Activated CD8-positive, alpha-beta memory T cell treated with anti-CD3 and anti-CD28 coated beads, Interleukin-2, amount 50 U/mL, for 4 hours (primary cell): ENCODE data around the gene NHERF1.

Source experiments
- DNase-seq: peaks from one replicate; pipeline ENCODE4 v3.0.0-alpha.2; 2020

Gene NHERF1

GRCh38 chr17:74790161-74791058, 42.0 kb downstream of the NHERF1 start:
- DNase-seq, result no peak

- no peak for DNase-seq
These were observed 44.2 kb downstream of the NHERF1 start for GRCh38 chr17:74792586-74793105.

DNA sequence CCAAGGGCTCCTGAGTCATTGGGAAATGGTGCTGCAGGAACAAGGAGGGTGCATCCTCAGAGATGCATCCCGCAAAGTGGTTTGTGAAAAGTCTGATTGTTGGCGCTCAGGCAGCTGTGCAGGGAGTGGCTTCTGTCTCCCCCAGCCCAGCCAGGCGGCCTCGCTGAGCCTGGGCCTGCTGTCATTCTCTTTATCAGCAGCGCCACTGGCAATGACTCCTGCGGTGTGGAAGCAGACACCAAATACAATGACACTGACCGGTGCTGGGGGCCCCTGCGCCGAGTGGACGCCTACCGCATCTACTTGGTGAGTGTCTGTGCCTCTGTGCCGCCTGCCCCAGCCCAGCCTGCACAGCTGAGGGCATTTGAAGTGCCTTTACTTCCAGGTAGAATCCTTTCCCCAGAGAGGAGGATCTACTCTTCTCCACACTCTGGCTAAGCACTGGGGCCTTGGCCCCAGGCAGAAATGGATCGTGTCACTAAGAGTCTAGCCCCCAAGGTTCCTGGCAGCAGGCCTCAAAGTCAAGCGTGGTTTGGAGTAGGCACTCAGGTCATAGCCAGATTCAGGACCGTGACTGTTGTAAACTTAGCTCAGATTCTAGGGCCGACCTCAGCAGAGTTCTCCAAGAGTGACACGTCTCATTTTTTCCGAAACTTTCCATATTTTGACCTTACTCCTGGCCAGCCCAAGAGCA, 47.0 kb downstream of the NHERF1 start:
- no peak for DNase-seq

GRCh38 chr17:74796211-74796610, 47.8 kb downstream of the NHERF1 start:
- no peak for DNase-seq

- no peak for DNase-seq
These were observed 48.4 kb downstream of the NHERF1 start for GRCh38 chr17:74796866-74797265.

DNA sequence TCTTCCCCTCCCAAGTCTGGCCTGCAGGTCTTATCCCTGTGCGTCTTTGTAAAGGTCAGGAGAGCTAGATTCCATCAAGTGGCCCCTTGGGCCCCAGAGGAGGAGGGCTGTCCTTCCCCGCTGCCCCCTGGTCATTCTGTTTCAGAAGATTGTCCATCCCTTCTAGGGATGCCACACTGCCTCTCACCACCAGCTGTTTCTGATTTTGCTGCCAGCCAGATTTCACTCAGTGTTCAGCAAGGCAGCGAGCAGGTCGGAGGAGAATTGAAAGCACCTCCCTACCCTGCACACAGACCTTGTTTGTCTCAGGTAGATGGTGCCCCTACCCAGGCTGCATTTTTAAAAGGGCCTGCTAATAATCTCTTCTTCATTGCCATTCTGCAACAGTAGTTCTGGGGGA, 49.4 kb downstream of the NHERF1 start:
- no peak for DNase-seq

- DNase-seq, result no peak
These were observed 49.8 kb downstream of the NHERF1 start for GRCh38 chr17:74798239-74798707.

DNA sequence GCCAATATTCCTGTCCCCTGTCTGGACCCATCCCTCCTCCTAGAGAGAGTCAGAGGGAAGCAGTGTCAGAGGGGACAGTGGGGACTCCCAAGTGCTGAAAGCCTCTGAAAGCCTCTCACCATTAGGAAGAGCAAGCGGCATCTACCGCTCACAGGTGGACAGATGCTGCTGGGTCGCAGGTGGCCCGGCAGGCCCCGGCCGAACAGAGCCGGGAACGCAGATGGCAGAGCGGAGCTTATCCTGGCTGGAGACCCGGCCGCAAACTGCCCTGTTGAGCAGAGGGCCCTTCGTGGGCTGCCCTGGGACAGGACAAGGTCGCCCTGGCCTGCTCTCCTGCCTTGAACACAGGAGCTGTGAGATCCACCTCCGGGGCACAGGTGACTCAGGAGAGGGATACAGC, 50.7 kb downstream of the NHERF1 start:
- DNase-seq, result no peak

DNA sequence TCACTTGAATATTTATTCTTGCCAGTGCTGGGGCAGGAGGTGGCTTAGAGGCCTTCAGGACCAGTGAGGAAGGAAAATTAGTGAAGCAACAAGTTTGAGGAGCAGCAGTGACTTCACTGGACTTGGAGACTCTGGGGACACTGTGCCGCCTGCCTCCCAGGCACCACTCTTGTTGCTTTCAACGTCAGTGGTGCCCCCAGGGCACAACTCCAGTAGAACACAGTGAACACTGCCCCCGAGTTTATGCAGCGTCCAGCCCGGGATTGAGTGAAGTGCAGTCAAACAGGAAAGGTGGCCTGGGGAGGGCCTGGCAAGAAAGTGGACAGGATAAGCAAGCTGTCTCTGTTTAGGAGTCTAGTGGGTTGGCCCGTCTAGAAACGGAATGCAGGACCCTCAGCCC, 52.1 kb downstream of the NHERF1 start:
- no peak for DNase-seq

GRCh38 chr17:74801896-74802295, 53.5 kb downstream of the NHERF1 start:
- DNase-seq, result no peak

- no peak for DNase-seq
These were observed 55.0 kb downstream of the NHERF1 start for GRCh38 chr17:74803388-74803930.

- no peak for DNase-seq
These were observed 55.5 kb downstream of the NHERF1 start for GRCh38 chr17:74803971-74804370.

GRCh38 chr17:74804683-74805082, 56.3 kb downstream of the NHERF1 start:
- no peak for DNase-seq

DNA sequence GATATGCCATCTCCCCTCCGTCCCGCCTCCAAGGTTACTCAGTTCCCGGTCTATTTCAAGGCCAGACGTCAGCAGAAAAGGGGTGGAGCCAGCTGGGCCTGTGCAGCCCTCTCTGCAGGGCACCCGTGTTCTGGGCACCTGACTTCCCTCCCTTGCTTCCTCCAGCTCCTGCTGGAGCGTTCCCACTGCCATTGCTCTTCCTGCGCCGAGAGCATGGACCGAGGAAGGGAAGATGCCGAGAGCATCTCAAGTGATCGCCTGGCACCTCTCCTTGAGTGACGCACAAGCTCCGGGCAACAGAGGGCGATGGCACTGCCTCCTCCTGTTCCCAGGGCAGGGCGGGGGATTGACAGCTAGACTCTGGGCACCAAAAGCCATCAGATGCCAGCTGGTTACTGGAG, 57.2 kb downstream of the NHERF1 start:
- DNase-seq, result no peak

DNA sequence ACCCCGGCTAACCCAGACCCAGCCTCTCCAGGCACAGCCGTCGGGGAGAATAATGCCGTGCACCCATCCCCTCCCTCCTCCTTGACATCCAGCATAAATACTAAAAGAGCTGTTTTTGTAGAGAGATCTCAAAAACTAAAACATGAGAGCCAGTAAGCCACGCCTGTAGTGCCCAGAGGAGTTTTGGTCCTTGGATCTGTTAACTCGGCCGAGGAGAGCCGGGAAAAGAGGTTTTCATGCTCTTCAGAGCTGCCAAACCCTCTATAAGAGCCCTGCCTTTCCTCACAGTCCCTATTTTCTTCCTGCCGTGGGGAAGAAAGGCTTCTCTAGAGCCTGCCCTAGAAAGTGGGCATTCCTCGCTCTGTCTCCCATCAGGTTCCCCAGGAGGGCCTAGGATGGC, 57.9 kb downstream of the NHERF1 start:
- DNase-seq, result no peak

DNA sequence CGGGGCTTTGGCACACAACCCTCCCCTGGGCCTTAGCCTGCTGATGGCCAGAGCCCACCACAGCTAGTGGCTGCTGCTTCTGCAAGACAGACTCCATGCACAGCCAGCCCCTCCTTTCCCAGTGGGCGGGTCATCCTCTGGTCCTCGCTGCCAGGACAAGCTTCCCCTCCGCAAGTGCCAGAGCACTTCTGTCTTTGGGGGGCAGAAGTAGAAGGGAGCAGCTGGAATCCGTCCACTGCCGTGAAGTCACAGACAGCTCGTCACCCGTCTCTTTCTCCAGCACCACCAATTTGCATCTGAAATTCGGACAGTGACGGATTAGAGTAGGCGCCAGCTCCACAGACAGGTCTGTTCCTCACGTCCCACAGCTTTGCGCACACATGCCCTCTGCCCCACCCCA, 59.0 kb downstream of the NHERF1 start:
- DNase-seq, result no peak

- DNase-seq, result no peak
These were observed 59.5 kb downstream of the NHERF1 start for GRCh38 chr17:74807925-74808324.

DNA sequence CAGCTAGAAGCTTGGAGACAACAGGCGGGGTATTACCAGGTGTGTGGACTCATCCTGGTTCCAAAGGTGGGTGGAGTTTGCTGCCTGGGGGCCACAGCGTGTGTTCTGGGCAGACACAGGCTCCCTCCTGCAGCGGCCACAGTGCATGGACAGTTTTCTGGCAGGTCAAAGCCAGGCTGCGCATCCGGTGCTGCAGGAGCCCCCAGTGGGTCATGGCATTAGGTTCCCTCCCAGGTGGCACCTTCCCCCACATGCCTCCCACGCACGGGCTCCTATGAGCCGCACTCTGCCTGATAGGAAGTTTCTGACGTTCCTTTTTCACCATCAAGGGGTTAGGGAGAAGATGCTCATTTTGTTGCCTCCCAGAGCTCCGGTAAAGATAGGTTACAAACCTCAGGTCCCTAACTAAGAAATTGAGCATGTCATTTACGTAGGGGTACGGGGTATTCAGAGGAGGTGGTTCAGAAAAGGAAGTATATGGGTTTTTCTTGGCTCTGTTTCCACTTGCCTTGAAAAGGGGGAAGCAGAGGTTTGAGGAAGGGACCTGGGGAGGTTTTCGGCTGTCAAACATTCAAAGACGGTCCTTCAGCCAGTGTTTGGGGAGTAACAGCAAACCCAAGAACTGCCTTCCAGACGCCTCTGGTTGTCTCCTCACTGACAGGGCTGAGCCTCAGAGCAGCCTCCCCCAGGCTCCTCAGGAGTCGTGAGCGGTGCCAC, 60.4 kb downstream of the NHERF1 start:
- no peak for DNase-seq

DNA sequence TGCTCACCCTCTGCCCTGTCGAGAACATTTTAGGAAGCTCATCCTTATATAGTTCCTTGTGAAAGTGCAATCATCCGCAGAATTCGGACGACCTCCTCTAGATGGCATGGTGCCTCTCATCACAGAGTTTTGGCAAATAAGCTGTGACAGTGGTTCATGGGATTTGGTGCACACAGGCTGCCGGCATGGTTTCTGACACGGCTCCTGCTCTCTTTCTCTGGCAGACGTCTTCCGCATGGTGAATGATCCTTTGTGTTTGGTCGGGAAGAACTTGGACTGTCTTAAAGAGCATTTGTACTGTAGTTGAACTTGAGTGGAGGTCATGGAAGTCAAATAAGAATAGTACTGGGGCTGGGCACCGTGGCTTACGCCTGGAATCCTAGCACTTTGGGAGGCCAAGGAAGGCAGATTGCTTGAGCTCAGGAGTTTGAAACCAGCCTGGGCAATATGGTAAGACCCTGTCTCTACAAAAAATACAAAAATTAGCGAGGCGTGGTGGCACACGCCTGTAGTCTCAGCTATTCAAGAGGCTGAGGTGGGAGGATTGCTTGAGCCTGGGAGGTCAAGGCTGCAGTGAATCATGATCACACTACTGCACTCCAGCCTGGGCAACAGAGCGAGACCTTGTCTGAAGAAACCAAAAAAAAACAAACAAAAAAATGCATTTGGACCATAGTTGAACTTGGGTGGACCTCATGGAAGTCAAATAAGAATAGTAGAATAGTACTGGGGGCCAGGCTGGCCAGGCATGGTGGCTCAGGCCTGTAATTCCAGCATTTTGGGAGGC, 62.5 kb downstream of the NHERF1 start:
- DNase-seq, result no peak

DNA sequence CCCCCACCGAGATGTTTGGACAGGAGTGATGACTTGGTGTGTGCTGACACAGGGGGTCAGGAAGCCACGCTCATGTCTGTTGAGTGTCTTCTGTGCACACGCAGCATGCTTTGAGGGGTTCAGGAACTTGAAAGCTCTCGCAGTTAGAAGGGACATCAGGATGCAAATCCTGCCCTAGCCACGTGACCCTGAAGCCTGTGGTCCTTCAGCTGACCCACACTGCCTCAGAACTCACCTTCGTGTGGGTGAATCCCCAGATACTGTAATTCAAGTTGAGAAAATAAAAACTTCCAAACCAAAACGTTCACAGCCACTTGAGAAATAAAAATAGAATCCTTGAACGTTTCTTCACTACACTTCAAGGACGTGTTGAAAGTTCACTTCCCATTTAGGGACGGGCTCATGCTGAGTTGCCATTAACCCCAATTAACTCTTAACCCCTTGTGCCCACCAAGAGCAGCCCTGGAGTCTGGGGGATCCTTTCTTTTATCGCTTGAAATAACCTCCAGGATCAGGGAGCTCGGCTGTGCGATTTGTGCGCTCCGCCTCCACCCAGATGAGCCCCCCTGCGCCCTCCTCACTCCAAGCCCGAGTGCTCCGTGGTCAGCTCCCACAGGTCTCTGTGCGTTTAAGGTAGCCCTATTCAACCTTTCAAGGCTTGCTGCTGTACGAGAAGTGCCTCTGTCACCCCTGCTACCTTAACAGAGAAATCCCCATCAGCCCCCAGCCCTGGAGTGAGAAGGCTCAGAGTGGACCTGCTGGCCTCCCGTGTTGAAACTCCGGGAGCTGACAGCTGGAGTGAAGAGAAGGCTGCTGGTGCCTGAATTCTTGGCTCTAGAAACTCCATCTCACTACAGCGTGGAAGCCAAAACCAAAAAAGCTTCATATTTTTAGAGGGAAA, 63.9 kb downstream of the NHERF1 start:
- DNase-seq, result no peak

DNA sequence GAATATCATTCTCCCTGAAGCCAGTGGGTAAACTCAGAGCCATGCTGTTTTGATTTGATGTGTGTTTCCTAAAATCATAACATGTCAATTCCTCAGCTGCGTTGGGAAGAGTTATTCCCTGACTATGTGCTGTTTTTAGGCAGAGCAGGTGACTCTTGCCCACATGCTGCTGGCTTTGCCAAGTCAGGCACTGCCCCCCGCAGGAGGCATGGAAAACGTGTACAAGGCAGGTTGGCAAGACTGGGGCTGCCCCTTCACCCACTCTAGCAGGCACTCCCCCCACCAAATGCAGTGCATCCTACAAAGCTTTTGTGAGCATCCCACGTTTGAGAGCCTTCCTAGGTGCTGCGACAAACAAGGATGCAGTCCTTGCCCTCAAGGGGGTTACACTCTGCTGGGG, 66.0 kb downstream of the NHERF1 start:
- DNase-seq, result no peak
